Hematopoietic multipotent progenitor cell treated with erythropoietin and hydrocortisone succinate and interleukin-3 and kit ligand, for 15 days (in vitro differentiated cells): ENCODE results near the gene PLAC1.

Source experiments
- DNase-seq: peaks from one replicate; pipeline ENCODE4 v3.0.0-alpha.2; 2015; ENCODE audit warnings: low spot score

Gene PLAC1

DNA sequence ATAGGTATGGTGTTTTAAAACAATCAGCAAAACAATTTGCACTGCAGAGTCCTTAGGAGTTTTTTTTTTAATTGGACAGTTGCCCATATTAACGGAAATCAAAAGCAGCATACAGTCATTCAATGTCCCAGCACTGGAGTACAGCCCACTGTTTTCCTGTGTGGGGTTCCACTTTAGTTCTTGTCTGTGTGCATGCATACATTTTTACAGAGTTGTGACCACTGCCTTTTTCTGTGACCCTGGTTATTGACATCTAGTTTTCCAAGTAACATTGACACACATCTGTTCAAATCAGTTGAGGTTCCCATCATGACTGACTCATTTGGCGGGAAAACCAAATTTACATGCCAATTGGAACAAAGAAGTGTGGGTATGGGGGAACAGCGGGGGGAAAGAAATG lies 115.0 kb downstream of the PLAC1 start:
- DNase-seq = no peak

- DNase-seq = no peak
Measured at GRCh38 chrX:134542485-134542884, 115.8 kb downstream of the PLAC1 start.

GRCh38 chrX:134541906-134542305 lies 116.4 kb downstream of the PLAC1 start:
- no peak for DNase-seq

GRCh38 chrX:134538316-134538715 lies 120.0 kb downstream of the PLAC1 start:
- DNase-seq = no peak

DNA sequence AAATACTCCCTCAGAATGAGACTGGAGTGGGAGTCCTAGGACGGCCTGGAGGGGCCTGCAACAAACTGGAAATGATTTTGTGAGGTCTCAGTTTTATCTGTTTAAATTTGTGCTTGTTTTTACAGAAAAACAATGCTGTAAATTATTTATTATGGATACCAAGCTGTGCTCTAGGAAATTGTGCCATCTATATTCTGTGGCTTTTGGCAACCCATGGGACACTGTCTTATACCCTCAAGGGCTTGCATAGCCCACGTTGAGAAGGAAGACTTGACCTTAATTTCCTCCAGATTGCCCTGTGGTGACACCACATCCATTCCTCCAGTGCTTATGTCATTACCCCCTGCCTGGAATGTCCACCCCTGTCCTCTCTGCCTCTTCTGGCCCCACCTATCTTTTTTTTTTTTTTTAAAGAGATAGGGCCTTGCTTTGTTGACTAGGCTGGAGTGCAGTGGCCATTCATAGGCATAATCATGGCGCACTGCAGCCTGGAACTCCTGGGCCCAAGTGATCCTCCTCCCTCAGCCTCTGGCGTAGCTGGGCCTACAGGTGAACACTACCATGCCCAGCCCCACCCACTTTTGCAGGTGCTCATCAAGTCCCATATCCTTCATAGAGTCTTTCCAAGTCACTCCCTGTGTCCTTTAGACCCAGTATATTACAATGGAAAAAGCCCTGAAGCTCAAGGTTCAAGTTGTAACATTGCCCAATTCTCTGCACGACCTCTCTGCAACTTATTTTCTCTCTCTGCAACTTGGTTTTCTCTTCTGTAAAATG lies 120.9 kb downstream of the PLAC1 start:
- DNase-seq = no peak

DNA sequence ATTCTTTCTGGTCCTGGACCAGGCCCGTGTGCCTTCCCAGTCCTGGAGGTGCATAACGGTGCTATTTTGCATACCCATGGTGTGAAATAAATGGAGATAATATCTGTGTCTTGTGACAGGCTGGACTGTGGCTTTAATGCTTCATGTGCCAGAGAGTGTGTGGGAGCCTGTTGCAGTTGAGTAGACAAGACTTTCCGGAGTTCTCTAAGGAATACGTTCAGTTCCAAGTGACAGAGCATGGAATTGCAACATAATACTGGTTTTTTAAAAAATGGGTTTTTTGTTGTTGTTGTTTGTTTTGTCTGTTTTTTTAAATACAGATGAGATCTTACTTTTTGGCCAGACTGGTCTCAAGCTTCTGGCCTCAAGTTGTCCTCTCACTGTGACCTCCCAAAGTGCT lies 124.3 kb downstream of the PLAC1 start:
- no peak for DNase-seq

- DNase-seq = no peak
Measured at GRCh38 chrX:134533352-134533751, 124.9 kb downstream of the PLAC1 start.

- no peak for DNase-seq
Measured at GRCh38 chrX:134530845-134531244, 127.4 kb downstream of the PLAC1 start.

DNA sequence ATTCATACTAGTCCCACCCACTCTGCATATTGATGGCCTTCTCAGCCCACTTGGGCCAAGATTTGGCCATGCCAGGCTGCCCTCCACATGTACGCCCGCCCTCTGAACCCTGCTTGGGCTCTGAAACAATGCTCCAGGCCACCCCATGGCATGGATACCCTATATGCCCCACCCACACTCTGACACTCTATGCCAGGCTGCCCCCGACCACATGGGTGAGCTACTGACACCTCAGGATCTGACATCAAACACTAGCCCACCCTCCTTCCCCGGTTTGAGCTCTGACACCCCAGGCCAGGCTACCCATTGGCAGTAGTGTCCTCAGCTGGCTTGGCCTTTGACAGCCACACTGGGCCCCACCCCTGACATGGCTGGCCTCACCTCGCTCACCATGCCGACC lies 128.8 kb downstream of the PLAC1 start:
- no peak for DNase-seq

DNA sequence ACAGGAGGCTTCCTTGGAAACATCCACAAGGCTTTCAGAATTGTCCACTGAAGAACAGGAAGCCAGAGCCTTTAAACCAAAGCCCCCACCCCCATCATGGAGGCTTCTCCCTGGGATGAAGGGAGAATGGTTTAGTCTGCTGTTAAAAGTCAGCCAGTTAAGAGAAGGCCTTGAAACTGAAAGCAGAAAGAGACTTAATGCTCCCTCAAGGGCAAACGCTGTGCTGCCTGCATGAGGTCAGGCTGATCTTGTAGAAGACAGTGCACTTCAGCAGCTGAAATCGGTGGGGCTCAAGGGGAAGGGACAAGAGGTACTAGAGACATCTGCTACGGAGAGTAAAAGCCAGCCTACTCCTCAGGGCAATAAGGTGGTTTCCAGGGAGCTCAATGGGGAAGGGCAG lies 129.3 kb downstream of the PLAC1 start:
- DNase-seq = no peak

- DNase-seq = no peak
Measured at GRCh38 chrX:134526399-134526798, 131.9 kb downstream of the PLAC1 start.

- DNase-seq = no peak
Measured at GRCh38 chrX:134525086-134525792, 133.0 kb downstream of the PLAC1 start.

- DNase-seq = no peak
Measured at GRCh38 chrX:134524181-134524580, 134.1 kb downstream of the PLAC1 start.

DNA sequence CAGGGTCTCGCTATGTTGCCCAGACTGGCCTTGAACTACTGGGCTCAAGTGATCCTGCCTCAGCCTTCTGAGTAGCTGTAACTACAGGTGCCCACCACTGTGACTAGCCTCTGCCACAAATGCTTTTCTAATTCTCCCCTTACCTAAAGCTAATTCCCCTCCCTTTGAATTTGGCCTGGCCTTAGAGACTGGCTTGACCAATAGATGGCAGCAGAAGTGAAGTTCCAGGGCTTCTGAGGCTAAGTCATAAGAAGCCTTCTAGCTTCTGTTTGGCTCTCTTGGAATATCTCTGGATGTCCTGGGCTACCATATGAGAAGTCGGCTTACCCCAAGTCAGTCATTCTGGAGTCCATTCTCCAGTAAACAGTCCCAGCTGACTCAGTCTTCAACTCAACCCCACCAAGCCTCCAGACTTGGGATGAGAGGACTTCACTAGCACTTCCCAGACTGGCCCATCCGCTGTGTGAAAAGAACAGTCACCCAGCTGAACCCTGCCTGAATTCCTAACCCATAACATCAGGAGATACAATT lies 137.3 kb downstream of the PLAC1 start:
- peak; percentile 30 for DNase-seq
